ENCODE data around the gene KRT85. TPM values are rescaled to one million over a fixed set of nuclear protein-coding genes. Genes with fewer than 3 reads are reported as not detected.

The KRT85 gene
- total RNA-seq, 1 donor from 2014 or later = not detected

DNA sequence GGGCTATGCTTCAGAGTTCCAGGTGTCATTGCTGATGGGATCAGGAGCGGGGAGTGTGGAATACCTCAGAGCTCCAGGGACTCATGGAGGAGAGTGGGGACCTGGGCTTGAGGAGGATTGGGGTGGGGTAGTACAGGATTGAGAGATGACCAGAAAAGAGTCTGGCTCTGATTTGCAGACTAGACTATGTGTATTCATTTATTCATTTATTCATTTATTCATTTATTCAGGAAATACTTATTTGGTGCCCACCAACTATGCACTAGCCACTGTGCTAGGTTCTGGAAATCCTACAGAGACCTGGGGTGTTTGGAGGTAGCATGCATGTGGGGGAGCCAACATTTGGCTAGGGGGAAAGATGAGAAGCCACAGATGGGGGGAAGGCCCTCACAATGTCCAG, 45.2 kb downstream of the KRT85 start:
- Histone ChIP-seq H3K9me3 (ENCODE audit: insufficient read depth, low read depth, low read length) (no peaks in the 10 kb centered on the region), H3K4me2 (ENCODE audit: low read length) (no peak overlapping the region), H3K4me3 (ENCODE audit: insufficient read depth, low read depth, low read length) (no peak overlapping the region), H3K9ac (ENCODE audit: low read length) (no peak overlapping the region), H3K27ac (ENCODE audit: low read depth, low read length) (no peak overlapping the region), H4K20me1 (ENCODE audit: insufficient read depth, low read length) (no peaks in the 10 kb centered on the region), H3K36me3 (ENCODE audit: insufficient read depth, low read length) (no peaks in the 10 kb centered on the region), H3K27me3 (ENCODE audit: insufficient read depth, low read length) (peaks cover 32% of the 10 kb centered on the region), H2AFZ (ENCODE audit: low read depth, low read length) (no peak overlapping the region), H3K4me1 (ENCODE audit: insufficient read depth, low read length) (no peaks in the 10 kb centered on the region), H3K79me2 (ENCODE audit: insufficient read depth, low read length) (no peaks in the 10 kb centered on the region)
- no peak overlapping the region for H3K4me3 Mint-ChIP-seq (ENCODE audit: unreplicated experiment)
- DNase-seq (ENCODE audit: low read depth) (no peak), FAIRE-seq (no peak)
- TF ChIP-seq, protein P1, sequence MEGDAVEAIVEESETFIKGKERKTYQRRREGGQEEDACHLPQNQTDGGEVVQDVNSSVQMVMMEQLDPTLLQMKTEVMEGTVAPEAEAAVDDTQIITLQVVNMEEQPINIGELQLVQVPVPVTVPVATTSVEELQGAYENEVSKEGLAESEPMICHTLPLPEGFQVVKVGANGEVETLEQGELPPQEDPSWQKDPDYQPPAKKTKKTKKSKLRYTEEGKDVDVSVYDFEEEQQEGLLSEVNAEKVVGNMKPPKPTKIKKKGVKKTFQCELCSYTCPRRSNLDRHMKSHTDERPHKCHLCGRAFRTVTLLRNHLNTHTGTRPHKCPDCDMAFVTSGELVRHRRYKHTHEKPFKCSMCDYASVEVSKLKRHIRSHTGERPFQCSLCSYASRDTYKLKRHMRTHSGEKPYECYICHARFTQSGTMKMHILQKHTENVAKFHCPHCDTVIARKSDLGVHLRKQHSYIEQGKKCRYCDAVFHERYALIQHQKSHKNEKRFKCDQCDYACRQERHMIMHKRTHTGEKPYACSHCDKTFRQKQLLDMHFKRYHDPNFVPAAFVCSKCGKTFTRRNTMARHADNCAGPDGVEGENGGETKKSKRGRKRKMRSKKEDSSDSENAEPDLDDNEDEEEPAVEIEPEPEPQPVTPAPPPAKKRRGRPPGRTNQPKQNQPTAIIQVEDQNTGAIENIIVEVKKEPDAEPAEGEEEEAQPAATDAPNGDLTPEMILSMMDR (IDR thresholded peaks at IDR 0.05; ENCODE audit: insufficient read depth, low read depth, low read length) = no peak
- no peak for TF ChIP-seq EZH2 (IDR thresholded peaks at IDR 0.05; ENCODE audit: insufficient read depth, low read length)
- H3K4me1 Mint-ChIP-seq (ENCODE audit: low read depth, unreplicated experiment) = no peaks in the 10 kb centered on the region
- peaks cover 72% of the 10 kb centered on the region for H3K27me3 Mint-ChIP-seq (ENCODE audit: low read depth, unreplicated experiment)
- peaks cover 1% of the 10 kb centered on the region for H3K9me3 Mint-ChIP-seq (ENCODE audit: unreplicated experiment)
- H3K27ac Mint-ChIP-seq (ENCODE audit: unreplicated experiment) = no peak overlapping the region
- H3K36me3 Mint-ChIP-seq (ENCODE audit: low read depth, unreplicated experiment) = peaks cover 2% of the 10 kb centered on the region

DNA sequence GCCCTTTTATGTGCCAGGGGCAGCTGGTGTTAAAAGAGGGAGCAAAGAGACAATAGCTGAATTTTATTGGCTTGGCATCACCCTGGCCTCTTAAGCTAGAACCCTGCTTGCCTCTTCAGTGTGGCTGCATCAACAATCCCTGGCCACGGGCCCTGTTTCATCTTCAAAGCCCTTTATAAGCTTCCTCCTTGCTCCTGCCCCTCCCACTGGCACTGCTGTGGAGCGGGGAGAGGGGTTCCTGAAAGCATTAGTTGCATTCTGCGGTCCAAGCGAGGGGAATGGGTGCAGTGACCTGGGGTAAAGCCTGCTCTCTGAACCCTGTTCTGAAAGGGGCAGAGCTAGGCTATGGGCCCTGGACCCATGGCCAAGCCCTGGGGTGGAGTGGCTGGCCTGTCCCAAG, 45.9 kb downstream of the KRT85 start:
- Mint-ChIP-seq H3K4me3 (ENCODE audit: unreplicated experiment) (no peak overlapping the region), H3K27ac (ENCODE audit: unreplicated experiment) (no peak overlapping the region), H3K36me3 (ENCODE audit: low read depth, unreplicated experiment) (peaks cover 2% of the 10 kb centered on the region), H3K27me3 (ENCODE audit: low read depth, unreplicated experiment) (peaks cover 79% of the 10 kb centered on the region), H3K9me3 (ENCODE audit: unreplicated experiment) (peaks cover 1% of the 10 kb centered on the region), H3K4me1 (ENCODE audit: low read depth, unreplicated experiment) (no peaks in the 10 kb centered on the region)
- FAIRE-seq (no peak), DNase-seq (ENCODE audit: low read depth) (no peak)
- Histone ChIP-seq H3K4me1 (ENCODE audit: insufficient read depth, low read length) (no peaks in the 10 kb centered on the region), H3K36me3 (ENCODE audit: insufficient read depth, low read length) (no peaks in the 10 kb centered on the region), H3K27me3 (ENCODE audit: insufficient read depth, low read length) (peaks cover 32% of the 10 kb centered on the region), H3K9me3 (ENCODE audit: insufficient read depth, low read depth, low read length) (no peaks in the 10 kb centered on the region), H3K9ac (ENCODE audit: low read length) (no peak overlapping the region), H3K79me2 (ENCODE audit: insufficient read depth, low read length) (no peaks in the 10 kb centered on the region), H3K4me3 (ENCODE audit: insufficient read depth, low read depth, low read length) (no peak overlapping the region), H2AFZ (ENCODE audit: low read depth, low read length) (no peak overlapping the region), H4K20me1 (ENCODE audit: insufficient read depth, low read length) (no peaks in the 10 kb centered on the region), H3K4me2 (ENCODE audit: low read length) (no peak overlapping the region), H3K27ac (ENCODE audit: low read depth, low read length) (no peak overlapping the region)
- no peak for TF ChIP-seq EZH2 (IDR thresholded peaks at IDR 0.05; ENCODE audit: insufficient read depth, low read length)
- TF ChIP-seq, protein P1 (IDR thresholded peaks at IDR 0.05; ENCODE audit: insufficient read depth, low read depth, low read length) = no peak

DNA sequence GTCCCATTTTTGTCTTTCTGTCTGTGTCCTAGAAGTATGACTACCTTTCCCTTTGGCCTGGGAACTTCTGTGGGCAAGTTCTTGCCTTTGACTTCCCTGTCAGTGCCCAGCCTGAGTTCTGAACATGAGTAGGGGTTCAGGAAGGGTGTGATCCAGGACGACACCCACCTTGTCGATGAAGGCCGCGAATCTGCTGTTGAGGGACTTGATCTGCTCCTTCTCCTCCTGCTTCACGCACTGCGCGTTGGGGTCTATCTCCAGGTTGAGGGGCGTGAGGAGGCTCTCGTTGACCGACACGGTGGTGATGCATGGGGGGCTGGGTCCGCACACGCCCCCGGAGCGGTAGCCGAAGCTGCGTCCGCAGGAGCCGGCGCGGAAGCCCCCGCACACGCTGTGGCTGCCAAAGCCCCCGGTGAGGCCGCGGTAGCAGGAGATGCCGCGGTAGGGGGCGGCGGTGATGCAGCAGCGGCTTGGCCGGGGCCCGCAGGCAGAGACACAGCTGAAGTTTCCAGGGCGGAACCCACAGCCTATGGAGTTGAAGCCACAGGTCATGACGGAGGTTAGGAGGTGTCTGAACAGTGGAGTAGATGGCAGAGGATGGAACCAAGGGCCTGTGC, 46.4 kb downstream of the KRT85 start, which contains the start of gene KRT83:
KRT83 (minus strand) TSS at position 615 of the 617 bp plus-strand sequence; CDS start at position 552, 63 bp downstream.
- no peak within 1 kb of the TSS for H3K27ac Mint-ChIP-seq (ENCODE audit: unreplicated experiment)

More for the DNA sequence above, 46.4 kb downstream of the KRT85 start, which contains the start of gene KRT83:
- H3K79me2 ChIP-seq (ENCODE audit: insufficient read depth, low read length) = no peaks in the 10 kb centered on the region
- no peak within 1 kb of the TSS for H3K4me2 ChIP-seq (ENCODE audit: low read length)
- no peak for FAIRE-seq
- no peaks in the 10 kb centered on the region for H4K20me1 ChIP-seq (ENCODE audit: insufficient read depth, low read length)
- H3K27me3 Mint-ChIP-seq (ENCODE audit: low read depth, unreplicated experiment) = peaks cover 80% of the 10 kb centered on the region
- no peaks in the 10 kb centered on the region for H3K36me3 ChIP-seq (ENCODE audit: insufficient read depth, low read length)
- H3K27me3 ChIP-seq (ENCODE audit: insufficient read depth, low read length) = peaks cover 32% of the 10 kb centered on the region
- no peak within 1 kb of the TSS for H3K4me3 Mint-ChIP-seq (ENCODE audit: unreplicated experiment)
- peaks cover 1% of the 10 kb centered on the region for H3K9me3 Mint-ChIP-seq (ENCODE audit: unreplicated experiment)
- H3K36me3 Mint-ChIP-seq (ENCODE audit: low read depth, unreplicated experiment) = peaks cover 2% of the 10 kb centered on the region
- no peak within 1 kb of the TSS for H2AFZ ChIP-seq (ENCODE audit: low read depth, low read length)
- H3K27ac ChIP-seq (ENCODE audit: low read depth, low read length) = no peak within 1 kb of the TSS
- no peak within 1 kb of the TSS for H3K4me3 ChIP-seq (ENCODE audit: insufficient read depth, low read depth, low read length)
- H3K9me3 ChIP-seq (ENCODE audit: insufficient read depth, low read depth, low read length) = no peaks in the 10 kb centered on the region
- H3K4me1 Mint-ChIP-seq (ENCODE audit: low read depth, unreplicated experiment) = no peaks in the 10 kb centered on the region
- H3K4me1 ChIP-seq (ENCODE audit: insufficient read depth, low read length) = no peaks in the 10 kb centered on the region
- no peak for DNase-seq (ENCODE audit: low read depth)
- TF ChIP-seq, protein P1 (IDR thresholded peaks at IDR 0.05; ENCODE audit: insufficient read depth, low read depth, low read length) = no peak
- no peak for TF ChIP-seq EZH2 (IDR thresholded peaks at IDR 0.05; ENCODE audit: insufficient read depth, low read length)
- no peak within 1 kb of the TSS for H3K9ac ChIP-seq (ENCODE audit: low read length)

Measured in astrocyte (in vitro differentiated cells and primary cell).